HG03378 (cell line): ENCODE results near the gene CFAP119.

Experiments
- ATAC-seq: cut with Tn5 transposase; IDR thresholded peaks from one replicate; pipeline ENCODE4 v1.9.1; 2021; ENCODE audit warnings: mild to moderate bottlenecking, moderate library complexity; ENCODE audit not compliant: unreplicated experiment

CFAP119 gene

DNA sequence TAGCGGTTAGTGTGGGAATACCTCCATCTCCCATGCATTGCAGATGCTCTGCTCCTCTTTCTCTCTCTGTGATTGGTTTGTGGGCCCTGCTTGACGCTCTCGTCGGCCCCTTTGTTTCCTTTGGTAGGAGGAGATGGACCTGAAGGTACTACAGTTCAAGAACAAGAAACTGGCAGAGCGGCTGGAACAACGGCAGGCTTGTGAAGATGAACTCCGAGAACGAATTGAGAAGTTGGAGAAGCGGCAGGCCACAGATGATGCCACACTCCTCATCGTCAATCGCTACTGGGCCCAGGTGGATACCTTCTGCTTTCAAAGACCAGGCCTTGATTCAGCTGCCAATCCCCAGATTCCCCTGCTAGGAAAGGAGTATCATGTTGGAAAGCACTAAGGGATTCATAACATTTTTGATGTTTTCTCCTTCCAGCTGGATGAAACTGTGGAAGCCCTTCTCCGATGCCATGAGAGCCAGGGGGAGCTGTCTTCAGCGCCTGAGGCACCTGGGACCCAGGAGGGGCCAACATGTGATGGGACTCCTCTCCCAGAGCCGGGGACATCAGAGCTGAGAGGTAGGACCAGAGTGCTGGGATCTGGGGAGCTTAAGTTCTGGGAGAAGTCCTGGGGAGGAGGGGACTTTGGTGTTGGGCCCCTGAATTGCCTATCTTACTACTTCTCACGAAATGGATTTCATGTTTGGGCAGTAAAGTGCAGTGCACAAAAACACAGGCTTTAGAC lies 1.3 kb upstream of the CFAP119 start:
- ATAC-seq = no peak

GRCh38 chr16:30761427-30761927 lies 385 bp downstream of the CFAP119 start:
- ATAC-seq = peak; percentile 1

DNA sequence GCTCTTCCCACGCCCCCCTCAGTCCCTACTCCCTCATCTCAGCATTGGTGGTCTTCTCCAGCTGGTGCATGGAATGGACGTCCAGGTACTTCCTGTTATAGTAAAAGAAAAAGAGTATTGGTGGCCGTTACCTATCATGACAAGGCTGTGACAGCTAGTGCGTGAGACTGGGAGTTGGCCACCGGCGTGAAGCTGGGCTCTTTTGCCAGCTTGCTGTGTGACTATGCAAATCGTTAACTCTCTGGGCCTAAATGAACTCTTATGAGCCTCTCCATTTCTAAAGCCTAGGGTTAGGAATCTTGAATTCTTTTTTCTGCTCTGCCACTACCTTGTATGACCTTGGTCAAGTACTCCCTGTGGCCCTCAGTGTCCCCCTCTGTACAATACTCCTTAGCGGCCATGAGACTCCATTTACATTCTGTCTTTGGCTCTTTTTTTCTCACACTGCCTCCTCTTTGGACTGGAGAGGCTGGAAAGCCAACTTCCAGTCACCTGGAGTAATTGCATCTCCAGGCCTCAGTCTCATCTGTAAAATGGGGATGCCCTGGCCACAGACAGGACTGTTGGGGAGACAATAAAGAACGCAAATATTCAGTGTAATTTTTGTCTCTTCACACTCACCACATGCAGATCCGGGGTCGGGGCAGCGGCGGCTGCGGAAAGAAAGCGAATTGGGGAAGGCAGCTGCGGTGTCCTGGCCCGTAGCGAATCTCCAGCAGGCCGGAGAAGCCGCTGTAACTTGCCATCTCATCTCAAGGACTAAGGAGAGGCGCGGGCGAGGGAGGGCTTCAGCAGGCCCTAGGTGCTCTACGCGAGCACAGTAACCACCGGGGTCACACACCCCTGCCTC lies 1.1 kb downstream of the CFAP119 start:
- no peak for ATAC-seq

GRCh38 chr16:30760001-30760559 lies 1.8 kb downstream of the CFAP119 start:
- ATAC-seq = no peak

- ATAC-seq = no peak
Measured at GRCh38 chr16:30758988-30759491, 2.8 kb downstream of the CFAP119 start.

DNA sequence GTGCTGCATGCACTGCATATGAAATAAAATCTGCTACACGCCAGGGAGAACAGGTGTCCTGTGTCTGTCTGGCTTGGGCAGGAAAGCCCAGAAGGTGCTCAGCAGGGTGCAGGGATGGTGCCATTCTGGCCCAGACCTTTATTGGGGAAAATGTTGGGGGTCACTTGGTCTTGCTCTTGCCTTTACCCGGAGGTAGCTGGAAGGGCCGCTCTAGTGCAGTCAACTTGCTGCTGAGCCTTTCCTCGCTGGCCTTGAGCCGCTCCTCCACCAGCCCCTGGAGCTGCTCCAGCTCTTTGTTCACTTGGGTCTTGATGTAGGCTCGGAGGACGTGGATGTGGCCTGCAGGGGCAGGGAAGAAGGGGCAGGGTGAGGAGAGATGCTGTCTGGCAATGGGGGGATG lies 4.5 kb downstream of the CFAP119 start:
- ATAC-seq = no peak

DNA sequence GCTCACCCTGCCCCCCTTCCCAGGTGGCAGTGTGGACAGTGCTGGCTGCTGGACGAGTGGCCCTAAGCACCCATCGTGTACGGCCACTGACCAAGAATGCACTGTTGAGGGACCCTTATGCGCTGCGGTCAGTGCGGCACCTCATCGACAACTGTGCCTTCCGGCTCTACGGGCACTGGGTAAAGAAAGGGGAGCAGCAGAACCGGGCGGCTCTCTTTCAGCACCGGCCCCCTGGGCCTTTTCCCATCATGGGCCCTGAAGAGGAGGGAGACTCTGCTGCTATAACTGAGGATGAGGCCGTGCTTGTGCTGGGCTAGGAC lies 5.1 kb downstream of the CFAP119 start:
- no peak for ATAC-seq

GRCh38 chr16:30755955-30756780 lies 5.7 kb downstream of the CFAP119 start:
- no peak for ATAC-seq

DNA sequence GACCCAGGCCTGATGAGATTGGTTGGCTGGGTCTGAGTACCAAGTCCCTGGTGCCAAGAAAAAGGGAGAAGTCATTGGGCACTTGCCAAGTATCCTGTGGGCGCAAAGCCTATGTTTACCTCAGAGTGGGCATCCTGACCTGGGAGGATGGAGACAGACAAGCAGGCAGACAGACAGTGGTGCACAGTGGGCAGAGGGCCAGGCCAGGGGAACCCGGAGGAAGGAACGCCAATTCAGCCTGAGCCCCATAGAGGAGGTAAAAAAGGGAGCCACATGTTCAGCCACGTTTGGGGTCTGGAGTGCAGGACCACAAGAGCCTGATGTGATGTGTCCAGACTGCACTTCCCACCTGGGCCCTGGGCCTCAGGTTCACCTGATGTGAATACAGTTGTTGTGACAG lies 8.3 kb downstream of the CFAP119 start:
- no peak for ATAC-seq

- ATAC-seq = no peak
Measured at GRCh38 chr16:30750876-30751465, 10.9 kb downstream of the CFAP119 start.

- ATAC-seq = no peak
Measured at GRCh38 chr16:30750201-30750600, 11.7 kb downstream of the CFAP119 start.

GRCh38 chr16:30748634-30749445 lies 13.0 kb downstream of the CFAP119 start:
- no peak for ATAC-seq

DNA sequence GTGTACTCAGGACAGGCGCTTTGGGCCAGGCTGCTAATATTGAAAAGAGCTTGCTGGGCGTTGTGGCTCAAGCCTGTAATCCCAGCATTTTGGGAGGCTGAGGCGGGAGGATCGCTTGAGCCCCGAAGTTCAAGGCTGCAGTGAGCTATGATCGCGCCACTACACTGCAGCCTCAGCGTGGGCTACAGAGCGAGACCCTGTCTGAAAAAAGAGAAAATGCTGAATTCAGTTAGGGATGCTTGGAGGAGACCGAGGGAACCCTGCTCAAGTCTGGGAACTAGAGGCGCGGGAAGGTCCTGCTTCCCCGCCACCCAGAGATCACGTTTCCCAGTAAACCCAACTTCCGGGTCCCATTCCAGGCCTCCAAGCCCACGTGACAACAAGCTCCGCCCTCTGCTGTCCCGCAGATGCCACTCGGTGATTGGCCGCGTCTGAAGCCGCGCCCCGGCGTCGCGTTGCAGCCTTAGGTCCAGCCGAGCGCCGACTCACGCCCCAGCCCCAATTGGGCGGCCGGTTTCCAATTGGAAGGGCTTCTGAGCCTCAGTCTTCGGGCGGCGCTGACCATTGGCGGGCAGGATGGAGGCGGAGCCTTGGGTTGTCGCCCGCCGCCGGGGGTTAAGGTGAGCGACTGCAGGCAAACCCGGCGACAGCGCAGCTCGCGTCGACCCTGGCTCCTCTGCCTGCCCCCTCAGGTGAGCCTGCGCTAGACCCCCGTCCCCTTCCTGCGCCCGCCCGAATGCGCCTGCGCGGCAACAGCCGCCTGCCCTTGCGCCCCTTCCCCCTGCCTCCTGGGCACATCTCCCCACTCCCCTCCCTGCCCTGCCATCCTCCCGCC lies 13.8 kb downstream of the CFAP119 start, which contains the start of gene PHKG2:
Gene PHKG2 (plus strand): TSS at position 627 of the 835 bp plus-strand sequence. CDS start 396 bp downstream, outside the sequence.
- peak; percentile 89 for ATAC-seq

- ATAC-seq = no peak
Measured at GRCh38 chr16:30747331-30747730, 14.5 kb downstream of the CFAP119 start.

GRCh38 chr16:30746638-30747175 lies 15.2 kb downstream of the CFAP119 start:
- no peak for ATAC-seq

DNA sequence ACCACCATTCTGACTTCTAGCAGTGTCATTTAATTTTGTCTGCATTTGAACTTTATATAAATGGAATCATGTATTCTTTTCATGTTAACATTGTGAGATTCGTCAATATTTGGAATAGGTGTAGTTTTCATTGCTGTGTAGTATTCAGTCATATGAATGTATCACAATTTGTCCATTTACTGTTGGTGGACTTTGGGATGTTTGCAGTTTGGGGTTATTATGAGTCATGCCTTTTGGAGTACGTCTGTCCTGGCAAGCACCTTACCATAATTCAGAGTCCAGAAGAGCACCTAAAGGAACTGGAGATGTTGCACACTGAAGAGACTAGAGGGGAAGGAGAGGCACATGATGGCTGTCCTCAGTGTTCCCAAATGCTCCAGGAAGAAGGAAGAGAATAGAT lies 16.8 kb downstream of the CFAP119 start:
- no peak for ATAC-seq

GRCh38 chr16:30744183-30744582 lies 17.7 kb downstream of the CFAP119 start:
- no peak for ATAC-seq

DNA sequence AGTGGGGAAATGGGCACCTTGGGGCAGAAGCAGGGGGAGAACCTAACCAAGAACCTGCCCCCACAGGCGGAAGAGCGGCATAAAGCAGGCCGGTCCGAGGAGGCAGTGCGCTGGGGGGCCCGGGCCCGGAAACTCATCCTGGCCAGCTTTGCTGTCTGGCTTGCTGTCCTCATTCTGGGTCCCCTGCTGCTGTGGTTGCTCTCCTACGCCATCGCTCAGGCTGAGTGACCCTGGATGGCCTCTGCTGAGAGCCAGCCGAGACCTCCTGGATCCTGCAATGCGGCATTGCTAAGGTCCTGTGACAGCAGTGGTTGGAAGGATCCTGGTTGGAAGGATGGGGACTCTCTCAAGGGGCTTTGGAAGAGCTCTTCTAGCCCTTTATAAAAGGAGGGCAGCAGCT lies 18.1 kb downstream of the CFAP119 start:
- ATAC-seq = no peak
